Fibroblast of lung (primary cell): Measurements from ENCODE around the gene AGRP.

ENCODE experiments used
- CTCF ChIP-seq, 2 donors: IDR thresholded peaks in 1 of 2; conservative IDR thresholded peaks in 1 of 2; 1 replicate in 1 of 2; 2 replicates in 1 of 2; pipeline ENCODE4 v1.5.1; 2011 to 2012; ENCODE audit warnings: low read length in 2 of 2, control low read depth in 1 of 2, inconsistent platforms in 1 of 2, low read depth in 1 of 2, mild to moderate bottlenecking in 1 of 2
- EZH2 ChIP-seq: IDR thresholded peaks from 2 replicates; pipeline ENCODE4 v1.5.1; 2012; ENCODE audit warnings: low read length, control low read depth, mild to moderate bottlenecking; ENCODE audit errors: missing control alignments

GRCh38 chr16:67438824-67439393 is 44.4 kb downstream of the AGRP start:
- TF ChIP-seq CTCF (conservative IDR thresholded peaks at IDR 0.05 in 1 of 2, IDR thresholded peaks at IDR 0.05 in 1 of 2; ENCODE audit: low read depth in 1 of 2, low read length in 2 of 2) = no peak
- no peak for TF ChIP-seq EZH2
